ENCODE measurements around the gene CAMK2N2. TPM values are rescaled to one million over a fixed set of nuclear protein-coding genes. Genes with fewer than 3 reads are reported as not detected.
A peak's percentile ranks its signal among the peaks of the same experiment; 100 is the strongest.

Gene CAMK2N2
- total and polyA plus RNA-seq, 2 donors (not counting 1 experiment from before 2014, with no cell fraction given): not detected

DNA sequence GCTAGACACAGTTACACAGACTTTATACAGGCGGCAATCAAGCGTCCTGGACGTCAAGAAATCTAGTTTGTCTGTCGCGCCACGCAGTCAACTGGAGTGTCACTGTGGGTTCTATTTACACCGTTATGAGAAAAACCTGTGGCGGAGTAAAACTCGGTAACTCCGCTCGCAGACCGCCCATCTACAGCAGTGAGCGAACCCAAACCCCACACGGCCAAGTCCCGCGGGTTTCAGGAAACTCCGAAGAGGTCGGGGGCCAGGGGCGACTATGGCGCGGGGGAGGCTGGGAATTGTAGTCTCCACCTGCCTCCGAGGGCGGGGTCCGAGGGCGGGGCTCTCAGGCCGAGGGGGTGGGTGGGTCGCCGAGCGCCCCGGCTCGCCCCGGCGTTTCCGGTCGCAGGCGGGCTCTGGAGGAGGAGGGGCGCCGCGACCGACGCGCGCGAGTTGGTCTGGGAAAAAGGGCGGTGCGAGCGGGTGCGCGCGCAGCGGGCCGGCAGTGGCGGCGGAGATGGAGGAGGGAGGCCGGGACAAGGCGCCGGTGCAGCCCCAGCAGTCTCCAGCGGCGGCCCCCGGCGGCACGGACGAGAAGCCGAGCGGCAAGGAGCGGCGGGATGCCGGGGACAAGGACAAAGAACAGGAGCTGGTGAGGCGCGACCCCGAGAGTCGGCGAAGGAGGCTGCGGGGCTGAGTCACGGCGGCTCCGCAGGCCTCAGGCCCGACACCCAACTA lies 37.6 kb upstream of the CAMK2N2 start, which contains the start of gene PSMD2:
Gene PSMD2, plus strand, starts transcription at position 483 of the 729 bp plus-strand sequence. Its CDS starts 26 bp downstream, at position 509.
- POLR2A ChIA-PET: interaction anchor here (1.0 kb wide), 1 partner anchor 63 kb away, joined by 4 read pairs; no protein-coding TSS in a partner anchor
- H3K27me3 ChIP-seq (replicated peaks in 1 of 4; ENCODE audit: control extremely low read depth in 1 of 4, control insufficient read depth in 3 of 4, insufficient read depth in 4 of 4, low read length in 3 of 4): peaks cover 0 to 2% (median 0%) of the 10 kb centered on the region in 4 experiments
- DNase-seq: peak; percentile 96
- no peak for TF ChIP-seq EZH2 (IDR thresholded peaks at IDR 0.05; ENCODE audit: borderline replicate concordance, insufficient read depth, low read depth, low read length, poor library complexity, severe bottlenecking)
- TF ChIP-seq, protein P1, sequence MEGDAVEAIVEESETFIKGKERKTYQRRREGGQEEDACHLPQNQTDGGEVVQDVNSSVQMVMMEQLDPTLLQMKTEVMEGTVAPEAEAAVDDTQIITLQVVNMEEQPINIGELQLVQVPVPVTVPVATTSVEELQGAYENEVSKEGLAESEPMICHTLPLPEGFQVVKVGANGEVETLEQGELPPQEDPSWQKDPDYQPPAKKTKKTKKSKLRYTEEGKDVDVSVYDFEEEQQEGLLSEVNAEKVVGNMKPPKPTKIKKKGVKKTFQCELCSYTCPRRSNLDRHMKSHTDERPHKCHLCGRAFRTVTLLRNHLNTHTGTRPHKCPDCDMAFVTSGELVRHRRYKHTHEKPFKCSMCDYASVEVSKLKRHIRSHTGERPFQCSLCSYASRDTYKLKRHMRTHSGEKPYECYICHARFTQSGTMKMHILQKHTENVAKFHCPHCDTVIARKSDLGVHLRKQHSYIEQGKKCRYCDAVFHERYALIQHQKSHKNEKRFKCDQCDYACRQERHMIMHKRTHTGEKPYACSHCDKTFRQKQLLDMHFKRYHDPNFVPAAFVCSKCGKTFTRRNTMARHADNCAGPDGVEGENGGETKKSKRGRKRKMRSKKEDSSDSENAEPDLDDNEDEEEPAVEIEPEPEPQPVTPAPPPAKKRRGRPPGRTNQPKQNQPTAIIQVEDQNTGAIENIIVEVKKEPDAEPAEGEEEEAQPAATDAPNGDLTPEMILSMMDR (IDR thresholded peaks at IDR 0.05): no peak
- H3K9me3 ChIP-seq (ENCODE audit: control extremely low read depth in 1 of 3, control insufficient read depth in 2 of 3, insufficient read depth in 1 of 3, low read length in 2 of 3): no peaks in the 10 kb centered on the region
- peak within 1 kb of the TSS; percentile 100 for H2AFZ ChIP-seq (ENCODE audit: insufficient read depth, low read depth, low read length, poor library complexity, severe bottlenecking)
- Mint-ChIP-seq H3K4me3 (peak within 1 kb of the TSS; percentile 95), H3K4me1 (peaks cover 22% of the 10 kb centered on the region), H3K27me3 (peaks cover 6% of the 10 kb centered on the region), H3K9me3 (ENCODE audit: insufficient read depth) (no peaks in the 10 kb centered on the region), H3K27ac (peak within 1 kb of the TSS; percentile 91)
- H3K4me3 ChIP-seq (ENCODE audit: control extremely low read depth in 1 of 5, extremely low read depth in 1 of 5, insufficient read depth in 1 of 5, low read depth in 2 of 5, low read length in 4 of 5): peak within 1 kb of the TSS; percentile 63 to 92 (median 79)
- peaks cover 22% of the 10 kb centered on the region for H4K20me1 ChIP-seq (ENCODE audit: control insufficient read depth, insufficient read depth, low read length, poor library complexity, severe bottlenecking)
- peak within 1 kb of the TSS; percentile 99 for H3K4me2 ChIP-seq (replicated peaks; ENCODE audit: low read depth, low read length, poor library complexity, severe bottlenecking)
- peaks cover 3 to 35% of the 10 kb centered on the region in 2 experiments for H3K36me3 ChIP-seq (replicated peaks in 1 of 2; ENCODE audit: control extremely low read depth in 1 of 2, control insufficient read depth in 1 of 2, extremely low read depth in 1 of 2, insufficient read depth in 2 of 2, low read length in 1 of 2)
- under 1% methylated on average over 75 of the region's 78 CpGs for WGBS (ENCODE audit: insufficient coverage)
- peak; percentile 95 for ATAC-seq (ENCODE audit: low read depth)
- intact Hi-C loops (cut with micrococcal nuclease): loop anchor here (1.0 to 5.0 kb wide), 12 partner anchors 15 to 602 kb away; partner anchors contain the start of genes ABCC5, ABCF3, AP2M1 and EEF1AKMT4
- peaks cover 32% of the 10 kb centered on the region for H3K79me2 ChIP-seq (ENCODE audit: control insufficient read depth, insufficient read depth, low read length)
- CTCF ChIA-PET: interaction anchor here (0.6 to 0.8 kb wide), 2 partner anchors 64 to 185 kb away, joined by 3 read pairs; no protein-coding TSS in a partner anchor
- peaks cover 12 to 17% of the 10 kb centered on the region in 2 donors for H3K4me1 ChIP-seq (ENCODE audit: control insufficient read depth in 2 of 2, insufficient read depth in 2 of 2, low read length in 2 of 2)
- H3K27ac ChIP-seq (ENCODE audit: low read length in 2 of 2): peak within 1 kb of the TSS; percentile 65 to 82
- peak within 1 kb of the TSS; percentile 89 for H3K9ac ChIP-seq (ENCODE audit: low read length)

DNA sequence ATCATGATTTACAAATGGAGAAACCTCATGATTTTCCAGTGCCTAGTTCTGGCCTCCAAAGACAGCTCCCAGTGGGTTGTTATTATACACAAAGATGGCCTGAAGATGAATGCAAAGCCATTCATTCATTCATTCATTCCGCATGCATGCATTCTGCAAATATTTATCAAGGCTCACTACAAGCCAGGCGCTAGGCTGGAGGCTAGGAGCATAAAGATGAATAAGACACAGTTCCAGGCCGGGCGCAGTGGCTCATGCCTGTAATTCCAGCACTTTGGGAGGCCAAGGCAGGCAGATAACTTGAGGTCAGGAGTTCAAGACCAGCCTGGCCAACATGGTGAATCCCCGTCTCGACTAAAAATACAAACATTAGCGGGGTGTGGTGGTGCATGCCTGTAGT lies 35.3 kb upstream of the CAMK2N2 start:
- no peak overlapping the region for H3K27ac ChIP-seq (ENCODE audit: low read length in 2 of 2)
- H3K4me3 ChIP-seq (ENCODE audit: control extremely low read depth in 1 of 5, extremely low read depth in 1 of 5, insufficient read depth in 1 of 5, low read depth in 2 of 5, low read length in 4 of 5): no peak overlapping the region
- H3K36me3 ChIP-seq (replicated peaks in 1 of 2; ENCODE audit: control extremely low read depth in 1 of 2, control insufficient read depth in 1 of 2, extremely low read depth in 1 of 2, insufficient read depth in 2 of 2, low read length in 1 of 2): peaks cover 0 to 12% of the 10 kb centered on the region in 2 experiments
- no peak for TF ChIP-seq EZH2 (IDR thresholded peaks at IDR 0.05; ENCODE audit: borderline replicate concordance, insufficient read depth, low read depth, low read length, poor library complexity, severe bottlenecking)
- TF ChIP-seq, protein P1 (IDR thresholded peaks at IDR 0.05): no peak
- H3K4me1 ChIP-seq (ENCODE audit: control insufficient read depth in 2 of 2, insufficient read depth in 2 of 2, low read length in 2 of 2): peaks cover 12 to 17% of the 10 kb centered on the region in 2 donors
- no peak overlapping the region for H3K9ac ChIP-seq (ENCODE audit: low read length)
- ChIA-PET POLR2A (no interaction called here), CTCF (no interaction called here)
- no peak overlapping the region for H3K4me2 ChIP-seq (replicated peaks; ENCODE audit: low read depth, low read length, poor library complexity, severe bottlenecking)
- Mint-ChIP-seq H3K4me3 (no peak overlapping the region), H3K4me1 (peaks cover 22% of the 10 kb centered on the region), H3K9me3 (ENCODE audit: insufficient read depth) (no peaks in the 10 kb centered on the region), H3K27me3 (peaks cover 9% of the 10 kb centered on the region), H3K27ac (peak overlapping the region; percentile 20)
- intact Hi-C loops (cut with micrococcal nuclease): loop anchor here (5.0 kb wide), 2 partner anchors 279 to 599 kb away; partner anchors contain the start of genes ABCC5 and YEATS2
- WGBS (ENCODE audit: insufficient coverage): 100% methylated on average over 5 of the region's 7 CpGs
- H4K20me1 ChIP-seq (ENCODE audit: control insufficient read depth, insufficient read depth, low read length, poor library complexity, severe bottlenecking): peaks cover 7% of the 10 kb centered on the region
- H3K27me3 ChIP-seq (replicated peaks in 1 of 4; ENCODE audit: control extremely low read depth in 1 of 4, control insufficient read depth in 3 of 4, insufficient read depth in 4 of 4, low read length in 3 of 4): peaks cover 0 to 6% (median 0%) of the 10 kb centered on the region in 4 experiments
- DNase-seq: no peak
- no peak for ATAC-seq (ENCODE audit: low read depth)
- H3K9me3 ChIP-seq (ENCODE audit: control extremely low read depth in 1 of 3, control insufficient read depth in 2 of 3, insufficient read depth in 1 of 3, low read length in 2 of 3): no peaks in the 10 kb centered on the region
- no peak overlapping the region for H2AFZ ChIP-seq (ENCODE audit: insufficient read depth, low read depth, low read length, poor library complexity, severe bottlenecking)
- H3K79me2 ChIP-seq (ENCODE audit: control insufficient read depth, insufficient read depth, low read length): peaks cover 27% of the 10 kb centered on the region
